Breast epithelium (tissue), 4 donors: ENCODE results near the gene CITED1. TPM values are rescaled to one million over a fixed set of nuclear protein-coding genes. Genes with fewer than 3 reads are reported as not detected.

ENCODE experiments used
- DNase-seq, 2 donors: peaks; one replicate each; pipeline ENCODE4 v3.0.0-alpha.2; 2019; ENCODE audit warnings: low spot score in 2 of 2
- H3K27ac ChIP-seq, 2 donors: fragments of 200-600 bp; sonication (generic) in 1 of 2; one replicate each; pipeline ENCODE4 v1.5.1; 2016 to 2019; ENCODE audit warnings: mild to moderate bottlenecking in 1 of 2
- H3K27me3 ChIP-seq, 2 donors: fragments of 200-600 bp; sonication (generic) in 1 of 2; one replicate each; pipeline versions ENCODE4 v1.5.1 to v1.6.0; 2017 to 2019; ENCODE audit warnings: control low read depth in 1 of 2, mild to moderate bottlenecking in 1 of 2
- H3K36me3 ChIP-seq: fragments of 200-600 bp; one replicate; pipeline ENCODE4 v1.5.1; 2019
- H3K4me1 ChIP-seq, 2 donors: fragments of 200-600 bp; sonication (generic); one replicate each; pipeline ENCODE4 v1.5.1; 2016 to 2019; ENCODE audit warnings: control low read depth in 1 of 2
- H3K4me3 ChIP-seq, 3 donors: fragments of 200-600 bp; sonication (generic); 1 replicate in 2 of 3; 2 replicates in 1 of 3; pipeline ENCODE4 v1.5.1; 2016 to 2019; ENCODE audit warnings: mild to moderate bottlenecking in 3 of 3, moderate library complexity in 2 of 3
- H3K9me3 ChIP-seq, 2 donors: fragments of 200-600 bp; sonication (generic) in 1 of 2; one replicate each; pipeline ENCODE4 v1.5.1; 2016 to 2019; ENCODE audit warnings: control low read depth in 1 of 2
- CTCF ChIP-seq, 3 donors: fragments of 450-650 bp; IDR thresholded peaks; one replicate each; pipeline ENCODE4 v1.5.1; 2016 to 2017; ENCODE audit warnings: antibody characterized with exemption in 3 of 3, mild to moderate bottlenecking in 3 of 3, moderate library complexity in 3 of 3
- POLR2A ChIP-seq: fragments of 450-650 bp; IDR thresholded peaks from one replicate; pipeline ENCODE4 v1.6.1; 2016; ENCODE audit warnings: antibody characterized with exemption, mild to moderate bottlenecking, moderate library complexity
- POLR2AphosphoS5 ChIP-seq, 3 donors: sonication (generic); formaldehyde crosslinking; IDR thresholded peaks; one replicate each; pipeline ENCODE4 v1.6.1; 2017; ENCODE audit warnings: antibody characterized with exemption in 3 of 3
- intact Hi-C: fragments of 100-400 bp; cut with DNase I; formaldehyde crosslinking; loops from one replicate; pipeline ENCODE4 v1.15.1; 2023; ENCODE audit warnings: low total_unique reads
- total RNA-seq, 3 donors: library from RNA; depleted of rRNA; stranded (reverse); fragments of >200 nt; gene quantifications; one replicate each; pipeline ENCODE4 v1.1.0, GENCODE V29; 2016

CITED1 gene
- total RNA-seq, 3 donors from 2014 or later: 0.32 to 28.2 (median 24.6) TPM

DNA sequence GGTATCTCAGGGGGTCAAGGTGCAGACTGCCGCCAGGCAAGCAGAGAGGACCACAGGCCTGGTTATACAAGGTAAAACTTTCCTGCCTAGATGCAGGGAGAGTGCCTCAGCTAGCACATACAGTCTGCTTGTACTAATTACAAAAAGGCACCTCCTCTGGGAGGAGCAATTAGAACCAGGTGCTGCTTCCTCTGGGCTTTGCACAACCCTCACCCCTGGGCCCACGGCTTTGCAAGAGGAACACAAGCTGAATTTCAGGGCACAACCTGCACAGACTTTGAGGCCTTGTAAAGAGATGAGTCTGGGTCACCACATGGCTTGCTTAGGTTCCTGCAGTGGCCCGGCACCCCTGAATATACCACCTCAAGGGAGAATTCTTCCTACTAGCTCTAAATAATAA lies 9.2 kb upstream of the CITED1 start:
- Histone ChIP-seq H3K36me3 (no peaks in the 10 kb centered on the region), H3K9me3 (no peaks in the 10 kb centered on the region), H3K4me3 (no peak overlapping the region), H3K27me3 (peaks cover 0 to 56% of the 10 kb centered on the region in 2 donors), H3K4me1 (no peaks in the 10 kb centered on the region), H3K27ac (no peak overlapping the region)
- TF ChIP-seq CTCF (IDR thresholded peaks at IDR 0.05) (no peak), POLR2AphosphoS5 (IDR thresholded peaks at IDR 0.05) (no peak), POLR2A (no peak)
- no peak for DNase-seq
- intact Hi-C loops: no loop called here

DNA sequence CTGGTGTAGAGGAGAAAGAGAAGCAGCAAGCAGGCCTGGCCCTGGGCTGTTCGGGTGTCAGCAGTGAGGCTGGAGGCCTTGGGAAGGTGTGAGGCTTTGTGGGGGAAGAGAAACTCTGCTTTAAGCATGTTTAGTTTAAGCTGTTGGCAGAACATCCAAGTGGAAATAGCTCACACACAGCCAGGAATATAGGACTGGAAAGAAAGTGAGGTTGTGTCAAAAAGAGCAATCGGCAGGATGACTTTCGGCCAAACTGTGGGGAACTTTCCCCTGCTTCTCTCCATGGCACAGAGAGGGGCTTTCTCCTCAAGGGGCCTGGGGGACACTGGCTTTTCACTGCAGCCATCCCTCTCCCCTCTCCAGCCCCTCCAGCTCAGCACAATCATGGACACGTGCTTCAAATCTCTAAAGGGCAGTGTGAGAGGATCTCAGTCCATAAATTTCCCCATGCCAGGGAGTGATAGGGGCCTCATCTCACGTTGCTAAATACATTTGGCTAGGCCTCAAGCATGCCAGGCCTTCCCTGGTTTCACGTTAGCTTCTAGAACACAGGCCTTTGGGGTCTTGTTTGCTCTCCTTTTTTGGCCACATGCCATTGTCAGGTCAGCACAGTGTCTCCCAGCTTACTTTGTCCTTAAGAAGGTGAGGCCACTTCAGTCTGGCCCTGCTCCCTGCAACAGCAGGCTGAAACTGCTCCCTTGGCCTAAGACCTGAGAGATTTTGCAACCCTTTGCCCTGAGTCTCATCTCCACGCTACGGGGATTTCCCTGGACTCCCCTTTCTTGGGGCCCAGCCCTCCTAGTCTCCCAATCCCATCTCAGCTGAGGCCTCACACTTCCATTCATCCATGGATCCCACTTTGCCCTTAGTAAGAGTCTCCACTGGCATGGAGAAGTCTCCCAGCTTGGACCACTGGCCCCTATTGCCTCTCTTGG lies 8.3 kb upstream of the CITED1 start:
- Histone ChIP-seq H3K27ac (no peak overlapping the region), H3K9me3 (no peaks in the 10 kb centered on the region), H3K4me3 (no peak overlapping the region), H3K36me3 (no peaks in the 10 kb centered on the region), H3K27me3 (peaks cover 0 to 61% of the 10 kb centered on the region in 2 donors), H3K4me1 (peaks cover 0 to 2% of the 10 kb centered on the region in 2 donors)
- TF ChIP-seq POLR2A: no peak
- intact Hi-C loops: no loop called here
- no peak for DNase-seq

- TF ChIP-seq CTCF (IDR thresholded peaks at IDR 0.05) (no peak), POLR2AphosphoS5 (IDR thresholded peaks at IDR 0.05) (no peak)
- Histone ChIP-seq H3K27me3 (peaks cover 0 to 70% of the 10 kb centered on the region in 2 donors), H3K4me1 (peaks cover 0 to 6% of the 10 kb centered on the region in 2 donors), H3K4me3 (no peak overlapping the region), H3K36me3 (no peaks in the 10 kb centered on the region), H3K27ac (no peak overlapping the region), H3K9me3 (no peaks in the 10 kb centered on the region)
- DNase-seq: no peak
- intact Hi-C loops: no loop called here
Measured at GRCh38 chrX:72312311-72312940, 6.7 kb upstream of the CITED1 start.

- no peaks in the 10 kb centered on the region for H3K36me3 ChIP-seq
- no peak for DNase-seq
- peaks cover 5 to 6% of the 10 kb centered on the region in 2 donors for H3K4me1 ChIP-seq
- intact Hi-C loops: no loop called here
- no peaks in the 10 kb centered on the region for H3K9me3 ChIP-seq
- no peak for TF ChIP-seq POLR2A
- no peak overlapping the region for H3K27ac ChIP-seq
- peak overlapping the region; percentile 13 to 40 (median 40) for H3K4me3 ChIP-seq
- peaks cover 4 to 85% of the 10 kb centered on the region in 2 donors for H3K27me3 ChIP-seq
Measured at GRCh38 chrX:72309297-72310071, 3.8 kb upstream of the CITED1 start.

DNA sequence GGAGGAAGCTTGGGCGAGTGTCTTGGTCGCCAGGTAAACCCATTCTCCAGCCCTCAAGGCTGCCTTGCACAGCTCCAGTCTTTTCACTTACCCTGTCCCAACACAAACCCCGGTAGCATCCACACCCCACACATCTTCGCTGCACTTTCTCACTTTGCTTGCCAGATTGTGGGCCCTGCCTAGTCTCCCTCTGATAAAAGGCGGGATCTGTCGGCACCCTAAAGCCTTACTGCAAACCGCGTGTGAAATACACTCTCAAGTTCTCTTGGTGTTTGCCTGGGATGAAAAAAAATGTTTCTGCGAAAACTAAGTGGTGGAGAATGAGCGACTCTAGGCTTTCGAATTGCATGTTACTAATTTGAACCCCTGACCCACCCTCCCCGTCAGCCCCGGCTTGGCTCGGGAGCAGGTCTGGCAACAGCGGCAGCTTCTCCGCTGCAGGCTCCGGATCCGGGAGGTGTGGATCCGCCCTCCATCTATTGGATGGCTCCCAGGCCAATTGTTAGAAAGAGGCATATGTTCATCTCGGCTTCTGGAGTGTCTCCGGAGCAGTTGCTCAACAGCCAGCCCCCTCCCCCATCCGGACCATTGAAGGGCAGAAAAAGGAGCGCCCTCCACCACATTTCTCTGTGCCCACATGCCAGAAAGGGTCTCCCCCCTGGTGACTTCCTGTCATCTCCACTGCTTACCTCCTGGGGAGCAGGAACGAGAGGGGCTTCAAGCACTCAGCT lies 3.0 kb upstream of the CITED1 start:
- intact Hi-C loops: no loop called here
- peak; percentile 30 to 59 for DNase-seq
- no peaks in the 10 kb centered on the region for H3K9me3 ChIP-seq
- no peaks in the 10 kb centered on the region for H3K36me3 ChIP-seq
- peaks cover 5 to 6% of the 10 kb centered on the region in 2 donors for H3K4me1 ChIP-seq
- no peak overlapping the region for H3K27ac ChIP-seq
- H3K27me3 ChIP-seq: peaks cover 4 to 87% of the 10 kb centered on the region in 2 donors
- H3K4me3 ChIP-seq: peak overlapping the region; percentile 13 to 40 (median 40)
- TF ChIP-seq CTCF (IDR thresholded peaks at IDR 0.05): no peak
- TF ChIP-seq POLR2A: no peak
- no peak for TF ChIP-seq POLR2AphosphoS5 (IDR thresholded peaks at IDR 0.05)
